Measurements from ENCODE around the gene OPHN1. TPM values are rescaled to one million over a fixed set of nuclear protein-coding genes. Genes with fewer than 3 reads are reported as not detected.

Gene OPHN1
- 10 to 100 TPM in 3 of 4 donors, 1 to 10 TPM in 1; 7.0 to 11.5 (median 10.5) TPM for total RNA-seq

- intact Hi-C loops (cut with DNase I): no loop called here
- peak; percentile 79 to 81 for DNase-seq
Measured at GRCh38 chrX:68433155-68433980, at the start of gene OPHN1. TSS of gene OPHN1 (minus strand) at chrX:68433495. CDS start at chrX:68433020, 475 bp downstream.

GRCh38 chrX:68480969-68481368 lies 47.7 kb upstream of the OPHN1 start:
- Histone ChIP-seq H3K36me3 (no peaks in the 10 kb centered on the region), H3K27ac (no peak overlapping the region), H3K9me3 (no peaks in the 10 kb centered on the region), H3K4me1 (no peaks in the 10 kb centered on the region), H3K27me3 (no peaks in the 10 kb centered on the region), H3K4me3 (replicated peaks in 1 of 3) (no peak overlapping the region)
- WGBS, 2 donors: 86 to 96% methylated on average over 1 of the region's 1 CpG
- intact Hi-C loops (cut with DNase I): no loop called here
- DNase-seq: no peak
- TF ChIP-seq POLR2A (IDR thresholded peaks at IDR 0.05) (no peak), CTCF (IDR thresholded peaks at IDR 0.05) (no peak)

More at GRCh38 chrX:68433155-68433980, at the start of gene OPHN1:
- WGBS, 2 donors: 0 to 3% methylated on average over 8 to 12 of the region's 57 CpGs
- Histone ChIP-seq H3K9me3 (no peaks in the 10 kb centered on the region), H3K27ac (peak within 1 kb of the TSS; percentile 71 to 84 (median 71)), H3K27me3 (no peaks in the 10 kb centered on the region), H3K36me3 (no peaks in the 10 kb centered on the region), H3K4me1 (peaks cover 0 to 7% of the 10 kb centered on the region in 2 donors), H3K4me3 (replicated peaks in 1 of 3) (peak within 1 kb of the TSS in 2 of 3 donors; percentile 37 to 51)
- TF ChIP-seq CTCF (IDR thresholded peaks at IDR 0.05): no peak
- peak in 1 of 2 donors; percentile 53 for TF ChIP-seq POLR2A (IDR thresholded peaks at IDR 0.05)

- WGBS, 2 donors: 89 to 90% methylated on average over 4 of the region's 4 CpGs
- Histone ChIP-seq H3K27ac (no peak overlapping the region), H3K4me3 (replicated peaks in 1 of 3) (no peak overlapping the region), H3K27me3 (no peaks in the 10 kb centered on the region), H3K9me3 (no peaks in the 10 kb centered on the region), H3K36me3 (no peaks in the 10 kb centered on the region), H3K4me1 (no peaks in the 10 kb centered on the region)
- no peak for DNase-seq
- intact Hi-C loops (cut with DNase I): loop anchor here (5.0 kb wide), 1 partner anchor 267 kb away; no protein-coding TSS in a partner anchor
- TF ChIP-seq CTCF (IDR thresholded peaks at IDR 0.05) (no peak), POLR2A (IDR thresholded peaks at IDR 0.05) (no peak)
Measured at GRCh38 chrX:68464796-68465195, 31.5 kb upstream of the OPHN1 start.

GRCh38 chrX:68463880-68464279 lies 30.6 kb upstream of the OPHN1 start:
- H3K27me3 ChIP-seq: no peaks in the 10 kb centered on the region
- intact Hi-C loops (cut with DNase I): loop anchor here (5.0 kb wide), 1 partner anchor 267 kb away; no protein-coding TSS in a partner anchor
- H3K27ac ChIP-seq: no peak overlapping the region
- no peak for DNase-seq
- H3K4me3 ChIP-seq (replicated peaks in 1 of 3): no peak overlapping the region
- WGBS, 2 donors: 86 to 100% methylated on average over 1 of the region's 1 CpG
- H3K9me3 ChIP-seq: no peaks in the 10 kb centered on the region
- no peaks in the 10 kb centered on the region for H3K36me3 ChIP-seq
- H3K4me1 ChIP-seq: no peaks in the 10 kb centered on the region
- TF ChIP-seq POLR2A (IDR thresholded peaks at IDR 0.05): no peak
- TF ChIP-seq CTCF (IDR thresholded peaks at IDR 0.05): no peak

GRCh38 chrX:68462653-68463052 lies 29.4 kb upstream of the OPHN1 start:
- intact Hi-C loops (cut with DNase I): loop anchor here (5.0 kb wide), 1 partner anchor 265 kb away; no protein-coding TSS in a partner anchor
- H3K9me3 ChIP-seq: no peaks in the 10 kb centered on the region
- no peak overlapping the region for H3K4me3 ChIP-seq (replicated peaks in 1 of 3)
- 28 to 31% methylated on average over 8 of the region's 8 CpGs for WGBS, 2 donors
- TF ChIP-seq POLR2A (IDR thresholded peaks at IDR 0.05) (no peak), CTCF (IDR thresholded peaks at IDR 0.05) (peak in 4 of 6 experiments; percentile 53 to 78 (median 60))
- no peaks in the 10 kb centered on the region for H3K27me3 ChIP-seq
- H3K27ac ChIP-seq: no peak overlapping the region
- no peaks in the 10 kb centered on the region for H3K36me3 ChIP-seq
- peak; percentile 5 to 6 for DNase-seq
- no peaks in the 10 kb centered on the region for H3K4me1 ChIP-seq
